CD14-positive monocyte (primary cell): ENCODE results near the gene TRAPPC2. TPM values are rescaled to one million over a fixed set of nuclear protein-coding genes. Genes with fewer than 3 reads are reported as not detected.

ENCODE experiments used
- DNase-seq, 3 donors: peaks; one replicate each; pipeline ENCODE4 v3.0.0-alpha.2; 2011 to 2022
- H2AFZ ChIP-seq: 2 replicates; pipeline ENCODE4 v1.6.0; 2012; ENCODE audit warnings: mild to moderate bottlenecking, low read depth, low read length, inconsistent platforms; ENCODE audit not compliant: insufficient read depth, poor library complexity, severe bottlenecking
- H3K27ac ChIP-seq, 2 donors: 1 replicate in 1 of 2; 2 replicates in 1 of 2; pipeline ENCODE4 v1.5.1; 2012 to 2013; ENCODE audit warnings: low read length in 2 of 2, control low read depth in 1 of 2, inconsistent platforms in 1 of 2, low read depth in 1 of 2, mild to moderate bottlenecking in 1 of 2
- H3K27me3 ChIP-seq, 2 donors: one replicate each; pipeline versions ENCODE4 v1.6.0 to v1.6.1; 2011 to 2013; ENCODE audit warnings: low read length in 2 of 2; ENCODE audit not compliant: control insufficient read depth in 2 of 2, insufficient read depth in 2 of 2
- H3K36me3 ChIP-seq, 2 donors: replicated peaks in 1 of 2; 1 replicate in 1 of 2; 2 replicates in 1 of 2; pipeline versions ENCODE4 v1.5.1 to v1.6.1; 2012 to 2013; ENCODE audit warnings: low read length in 2 of 2, control low read depth in 1 of 2, inconsistent platforms in 1 of 2, mild to moderate bottlenecking in 1 of 2; ENCODE audit not compliant: insufficient read depth in 2 of 2, control insufficient read depth in 1 of 2
- H3K4me1 ChIP-seq, 2 donors: 1 replicate in 1 of 2; 2 replicates in 1 of 2; pipeline versions ENCODE4 v1.5.1 to v1.6.1; 2012 to 2013; ENCODE audit warnings: low read length in 2 of 2, control low read depth in 1 of 2, inconsistent platforms in 1 of 2, mild to moderate bottlenecking in 1 of 2, moderate library complexity in 1 of 2; ENCODE audit not compliant: insufficient read depth in 2 of 2, control insufficient read depth in 1 of 2
- H3K4me2 ChIP-seq: replicated peaks from 2 replicates; pipeline ENCODE3; 2012; ENCODE audit warnings: low read length, moderate library complexity, mild to moderate bottlenecking; ENCODE audit not compliant: poor library complexity, severe bottlenecking; ENCODE audit errors: extremely low read depth
- H3K4me3 ChIP-seq, 3 experiments: fragments of 200-600 bp in 1 of 3; sonication (generic) in 1 of 3; replicated peaks in 1 of 3; 1 replicate in 2 of 3; 2 replicates in 1 of 3; pipeline ENCODE4 v1.5.1; 2011 to 2013; ENCODE audit warnings: low read length in 3 of 3, mild to moderate bottlenecking in 3 of 3, control low read depth in 2 of 3, low read depth in 2 of 3, inconsistent platforms in 1 of 3, moderate library complexity in 1 of 3
- H3K79me2 ChIP-seq: 2 replicates; pipeline ENCODE4 v1.6.0; 2012; ENCODE audit warnings: mild to moderate bottlenecking, control low read depth, inconsistent platforms, low read length, moderate library complexity; ENCODE audit not compliant: insufficient read depth
- H3K9ac ChIP-seq: 2 replicates; pipeline ENCODE4 v1.6.0; 2017; ENCODE audit warnings: low read length, mild to moderate bottlenecking; ENCODE audit not compliant: insufficient read depth, poor library complexity, severe bottlenecking
- H3K9me3 ChIP-seq, 2 donors: replicated peaks in 1 of 2; 1 replicate in 1 of 2; 2 replicates in 1 of 2; pipeline versions ENCODE4 v1.5.1 to v1.6.1; 2012 to 2013; ENCODE audit warnings: low read length in 2 of 2, control low read depth in 1 of 2; ENCODE audit not compliant: control insufficient read depth in 1 of 2, insufficient read depth in 1 of 2
- H4K20me1 ChIP-seq: 2 replicates; pipeline ENCODE4 v1.6.0; 2012; ENCODE audit warnings: mild to moderate bottlenecking, low read length, control low read depth, moderate library complexity; ENCODE audit not compliant: insufficient read depth
- H3K27ac Mint-ChIP-seq, 7 donors: one replicate each; pipeline ENCODE4 v1.8.0; 2020; ENCODE audit warnings: mild to moderate bottlenecking in 7 of 7, mixed read lengths in 7 of 7, moderate library complexity in 6 of 7, inconsistent platforms in 2 of 7
- H3K27me3 Mint-ChIP-seq, 3 donors: one replicate each; pipeline ENCODE4 v1.8.0; 2021 to 2022; ENCODE audit warnings: low read depth in 3 of 3, mild to moderate bottlenecking in 3 of 3, mixed read lengths in 3 of 3, moderate library complexity in 3 of 3, inconsistent platforms in 1 of 3
- H3K36me3 Mint-ChIP-seq, 2 donors: one replicate each; pipeline ENCODE4 v1.8.0; 2020; ENCODE audit warnings: mixed read lengths in 2 of 2, inconsistent platforms in 1 of 2, mild to moderate bottlenecking in 1 of 2
- H3K4me1 Mint-ChIP-seq: one replicate; pipeline ENCODE4 v1.8.0; 2020; ENCODE audit warnings: mild to moderate bottlenecking, mixed read lengths
- H3K4me3 Mint-ChIP-seq, 2 donors: one replicate each; pipeline ENCODE4 v1.8.0; 2020; ENCODE audit warnings: mild to moderate bottlenecking in 2 of 2, mixed read lengths in 2 of 2, moderate library complexity in 1 of 2
- H3K9me3 Mint-ChIP-seq, 7 donors: one replicate each; pipeline ENCODE4 v1.8.0; 2020 to 2022; ENCODE audit warnings: mixed read lengths in 7 of 7, mild to moderate bottlenecking in 6 of 7, moderate library complexity in 6 of 7, inconsistent platforms in 2 of 7
- WGBS: methylation state at CpG from one replicate; pipeline ENCODE4 v1.1.5; 2013; ENCODE audit warnings: missing lambda C conversion rate; ENCODE audit not compliant: insufficient coverage; 5-methylcytosine and 5-hydroxymethylcytosine counted together
- intact Hi-C, 2 donors: fragments of 100-400 bp; cut with micrococcal nuclease; formaldehyde crosslinking; loops; one replicate each; pipeline versions ENCODE4 v1.15.0 to v1.15.1; 2023
- polyA plus RNA-seq, 3 donors: library from polyadenylated mRNA; depleted of rRNA in 1 of 3; unstranded in 2 of 3; stranded (reverse) in 1 of 3; fragments of 300-500 nt in 2 of 3; fragments of >200 nt in 1 of 3; fragmentation: Illumina TruSeq in 2 of 3; gene quantifications; 1 replicate in 2 of 3; 2 replicates in 1 of 3; pipeline ENCODE4 v1.2.3, GENCODE V29; 2012 to 2021
- TF ChIP-seq, protein P1 (sequence below): fragments of 200-600 bp; IDR thresholded peaks from one replicate; pipeline ENCODE4 v1.8.0; 2022; ENCODE audit warnings: antibody characterized with exemption, mild to moderate bottlenecking

TRAPPC2 gene
- polyA plus RNA-seq, 3 donors = 10.6 to 18.3 (median 12.2) TPM

GRCh38 chrX:13666836-13667235 is 67.6 kb downstream of the TRAPPC2 start:
- Mint-ChIP-seq H3K4me1 (peaks cover 49% of the 10 kb centered on the region), H3K27me3 (peaks cover 0 to 13% (median 0%) of the 10 kb centered on the region in 3 donors), H3K4me3 (no peak overlapping the region), H3K36me3 (peaks cover 4 to 7% of the 10 kb centered on the region in 2 donors), H3K9me3 (peaks cover 0 to 3% (median 0%) of the 10 kb centered on the region in 7 donors), H3K27ac (peak overlapping the region in 2 of 7 donors; percentile 40 to 47)
- DNase-seq = no peak
- Histone ChIP-seq H3K9me3 (no peaks in the 10 kb centered on the region), H4K20me1 (no peaks in the 10 kb centered on the region), H3K27ac (no peak overlapping the region), H3K79me2 (peaks cover 3% of the 10 kb centered on the region), H3K4me1 (peaks cover 48 to 54% of the 10 kb centered on the region in 2 donors), H3K27me3 (peaks cover 0 to 2% of the 10 kb centered on the region in 2 donors), H3K9ac (no peak overlapping the region), H3K36me3 (no peaks in the 10 kb centered on the region), H3K4me2 (no peak overlapping the region), H3K4me3 (no peak overlapping the region), H2AFZ (no peak overlapping the region)
- no CpG with 5 or more reads among the region's 3 CpGs for WGBS
- intact Hi-C loops = no loop called here
- TF ChIP-seq, protein P1, sequence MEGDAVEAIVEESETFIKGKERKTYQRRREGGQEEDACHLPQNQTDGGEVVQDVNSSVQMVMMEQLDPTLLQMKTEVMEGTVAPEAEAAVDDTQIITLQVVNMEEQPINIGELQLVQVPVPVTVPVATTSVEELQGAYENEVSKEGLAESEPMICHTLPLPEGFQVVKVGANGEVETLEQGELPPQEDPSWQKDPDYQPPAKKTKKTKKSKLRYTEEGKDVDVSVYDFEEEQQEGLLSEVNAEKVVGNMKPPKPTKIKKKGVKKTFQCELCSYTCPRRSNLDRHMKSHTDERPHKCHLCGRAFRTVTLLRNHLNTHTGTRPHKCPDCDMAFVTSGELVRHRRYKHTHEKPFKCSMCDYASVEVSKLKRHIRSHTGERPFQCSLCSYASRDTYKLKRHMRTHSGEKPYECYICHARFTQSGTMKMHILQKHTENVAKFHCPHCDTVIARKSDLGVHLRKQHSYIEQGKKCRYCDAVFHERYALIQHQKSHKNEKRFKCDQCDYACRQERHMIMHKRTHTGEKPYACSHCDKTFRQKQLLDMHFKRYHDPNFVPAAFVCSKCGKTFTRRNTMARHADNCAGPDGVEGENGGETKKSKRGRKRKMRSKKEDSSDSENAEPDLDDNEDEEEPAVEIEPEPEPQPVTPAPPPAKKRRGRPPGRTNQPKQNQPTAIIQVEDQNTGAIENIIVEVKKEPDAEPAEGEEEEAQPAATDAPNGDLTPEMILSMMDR = no peak

- H3K27me3 Mint-ChIP-seq = peaks cover 0 to 8% (median 0%) of the 10 kb centered on the region in 3 donors
- peak overlapping the region in 6 of 7 donors; percentile 9 to 94 (median 58) for H3K27ac Mint-ChIP-seq
- DNase-seq = peak in 1 of 3 donors; percentile 57
- H3K4me1 ChIP-seq = peaks cover 58 to 59% of the 10 kb centered on the region in 2 donors
- no peak overlapping the region for H2AFZ ChIP-seq
- WGBS = no CpG with 5 or more reads among the region's 3 CpGs
- H3K4me3 ChIP-seq = no peak overlapping the region
- H3K9me3 ChIP-seq = no peaks in the 10 kb centered on the region
- TF ChIP-seq, protein P1 = no peak
- H3K4me3 Mint-ChIP-seq = no peak overlapping the region
- H3K4me1 Mint-ChIP-seq = peaks cover 54% of the 10 kb centered on the region
- H3K27ac ChIP-seq = peak overlapping the region in 1 of 2 donors; percentile 68
- peaks cover 0 to 2% of the 10 kb centered on the region in 2 donors for H3K36me3 ChIP-seq
- peaks cover 0 to 3% (median 0%) of the 10 kb centered on the region in 7 donors for H3K9me3 Mint-ChIP-seq
- intact Hi-C loops = no loop called here
- H3K79me2 ChIP-seq = peaks cover 3% of the 10 kb centered on the region
- no peak overlapping the region for H3K4me2 ChIP-seq
- peaks cover 5% of the 10 kb centered on the region in 2 donors for H3K36me3 Mint-ChIP-seq
- no peak overlapping the region for H3K9ac ChIP-seq
- peaks cover 0 to 2% of the 10 kb centered on the region in 2 donors for H3K27me3 ChIP-seq
- H4K20me1 ChIP-seq = no peaks in the 10 kb centered on the region
Observed at GRCh38 chrX:13664020-13664419, 70.4 kb downstream of the TRAPPC2 start.
